Measurements from ENCODE around the gene TBX15.

TBX15 gene

GRCh38 chr1:118944546-118944945, 43.6 kb downstream of the TBX15 start:
- TF ChIP-seq CTCF (IDR thresholded peaks at IDR 0.05), result no peak
- Histone ChIP-seq H3K9ac (no peak overlapping the region), H3K27ac (no peak overlapping the region), H3K4me3 (ENCODE audit: low read depth, low read length) (no peak overlapping the region), H2AFZ (no peak overlapping the region), H3K36me3 (ENCODE audit: control insufficient read depth, insufficient read depth, low read length) (no peaks in the 10 kb centered on the region), H3K9me3 (ENCODE audit: control insufficient read depth, low read length) (no peaks in the 10 kb centered on the region), H3K27me3 (ENCODE audit: control insufficient read depth, insufficient read depth, low read length) (no peaks in the 10 kb centered on the region), H3K79me2 (no peaks in the 10 kb centered on the region), H3K4me1 (no peaks in the 10 kb centered on the region), H3K4me2 (ENCODE audit: low read length) (no peak overlapping the region)

GRCh38 chr1:118944133-118944532, 44.0 kb downstream of the TBX15 start:
- TF ChIP-seq CTCF (IDR thresholded peaks at IDR 0.05), result no peak
- Histone ChIP-seq H3K27me3 (ENCODE audit: control insufficient read depth, insufficient read depth, low read length) (no peaks in the 10 kb centered on the region), H3K9ac (no peak overlapping the region), H3K4me1 (no peaks in the 10 kb centered on the region), H3K27ac (no peak overlapping the region), H3K4me2 (ENCODE audit: low read length) (no peak overlapping the region), H3K79me2 (no peaks in the 10 kb centered on the region), H3K9me3 (ENCODE audit: control insufficient read depth, low read length) (no peaks in the 10 kb centered on the region), H3K4me3 (ENCODE audit: low read depth, low read length) (no peak overlapping the region), H2AFZ (no peak overlapping the region), H3K36me3 (ENCODE audit: control insufficient read depth, insufficient read depth, low read length) (no peaks in the 10 kb centered on the region)

- Histone ChIP-seq H3K27ac (no peak overlapping the region), H3K9ac (no peak overlapping the region), H2AFZ (no peak overlapping the region), H3K9me3 (ENCODE audit: control insufficient read depth, low read length) (no peaks in the 10 kb centered on the region), H3K4me2 (ENCODE audit: low read length) (no peak overlapping the region), H3K4me1 (no peaks in the 10 kb centered on the region), H3K36me3 (ENCODE audit: control insufficient read depth, insufficient read depth, low read length) (no peaks in the 10 kb centered on the region), H3K27me3 (ENCODE audit: control insufficient read depth, insufficient read depth, low read length) (no peaks in the 10 kb centered on the region), H3K79me2 (no peaks in the 10 kb centered on the region), H3K4me3 (ENCODE audit: low read depth, low read length) (no peak overlapping the region)
- no peak for TF ChIP-seq CTCF (IDR thresholded peaks at IDR 0.05)
Observed at GRCh38 chr1:118940957-118941356, 47.2 kb downstream of the TBX15 start.

GRCh38 chr1:118937413-118938072, 50.6 kb downstream of the TBX15 start:
- Histone ChIP-seq H3K27ac (no peak overlapping the region), H3K79me2 (no peaks in the 10 kb centered on the region), H3K36me3 (ENCODE audit: control insufficient read depth, insufficient read depth, low read length) (no peaks in the 10 kb centered on the region), H2AFZ (no peak overlapping the region), H3K4me1 (no peaks in the 10 kb centered on the region), H3K27me3 (ENCODE audit: control insufficient read depth, insufficient read depth, low read length) (no peaks in the 10 kb centered on the region), H3K9ac (no peak overlapping the region), H3K9me3 (ENCODE audit: control insufficient read depth, low read length) (no peaks in the 10 kb centered on the region), H3K4me3 (ENCODE audit: low read depth, low read length) (no peak overlapping the region), H3K4me2 (ENCODE audit: low read length) (no peak overlapping the region)
- no peak for TF ChIP-seq CTCF (IDR thresholded peaks at IDR 0.05)

GRCh38 chr1:118934706-118935105, 53.4 kb downstream of the TBX15 start:
- H3K27ac ChIP-seq, result no peak overlapping the region

More at GRCh38 chr1:118934706-118935105, 53.4 kb downstream of the TBX15 start:
- Histone ChIP-seq H3K4me2 (ENCODE audit: low read length) (no peak overlapping the region), H3K36me3 (ENCODE audit: control insufficient read depth, insufficient read depth, low read length) (no peaks in the 10 kb centered on the region), H3K9ac (no peak overlapping the region), H3K4me1 (no peaks in the 10 kb centered on the region), H3K4me3 (ENCODE audit: low read depth, low read length) (no peak overlapping the region), H2AFZ (no peak overlapping the region), H3K79me2 (no peaks in the 10 kb centered on the region), H3K9me3 (ENCODE audit: control insufficient read depth, low read length) (no peaks in the 10 kb centered on the region), H3K27me3 (ENCODE audit: control insufficient read depth, insufficient read depth, low read length) (no peaks in the 10 kb centered on the region)
- TF ChIP-seq CTCF (IDR thresholded peaks at IDR 0.05), result no peak
